HG02588 (cell line): ENCODE results near the gene SAMD4A.

Experiments
- ATAC-seq: cut with Tn5 transposase; IDR thresholded peaks from one replicate; pipeline ENCODE4 v1.9.1; 2021; ENCODE audit warnings: mild to moderate bottlenecking, moderate library complexity; ENCODE audit not compliant: unreplicated experiment

Gene SAMD4A

DNA sequence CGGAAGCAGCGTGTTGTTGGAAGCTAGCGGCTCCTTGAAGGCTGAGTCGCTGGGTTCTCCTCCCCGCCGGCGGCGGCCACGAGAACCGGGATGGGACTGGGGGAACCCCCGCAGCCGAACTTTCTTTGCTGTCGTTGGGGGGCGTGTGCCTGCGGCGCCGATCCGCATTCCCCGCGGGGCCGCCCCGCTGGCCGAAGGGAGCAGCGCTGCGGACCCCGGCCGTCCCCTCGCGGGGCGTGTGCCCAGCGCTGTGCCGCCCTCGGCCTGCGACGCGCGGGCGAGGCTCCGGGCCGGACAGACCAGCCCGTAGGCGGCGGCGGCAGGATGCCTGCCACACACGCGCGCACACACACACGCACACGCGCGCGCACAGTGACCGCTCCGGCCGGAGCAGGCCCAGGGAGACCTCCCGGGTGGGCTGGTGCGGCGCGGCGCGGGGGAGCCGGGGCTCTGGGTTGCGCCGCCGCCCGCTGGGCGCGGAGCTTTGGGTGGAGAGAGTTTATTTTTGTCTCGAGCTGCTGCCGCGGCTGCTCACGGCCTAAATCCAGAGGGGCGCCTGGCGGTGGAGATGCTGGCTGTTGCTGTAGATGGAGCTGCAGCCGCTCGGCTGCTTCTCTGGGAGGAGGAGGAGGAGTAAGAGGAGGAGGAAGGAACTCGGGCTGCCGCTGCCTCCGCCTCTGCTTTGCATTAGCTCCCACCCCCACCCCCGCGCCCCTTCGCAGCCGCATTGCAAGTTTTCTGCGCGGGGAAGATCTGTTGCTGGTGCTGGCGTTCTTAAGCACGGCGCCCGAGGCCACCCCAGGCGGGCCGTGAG, at the start of gene SAMD4A:
Gene SAMD4A, plus strand, starts transcription at position 719 of the 814 bp plus-strand sequence. CDS start 789 bp downstream, outside the sequence.
- peak; percentile 27 for ATAC-seq

DNA sequence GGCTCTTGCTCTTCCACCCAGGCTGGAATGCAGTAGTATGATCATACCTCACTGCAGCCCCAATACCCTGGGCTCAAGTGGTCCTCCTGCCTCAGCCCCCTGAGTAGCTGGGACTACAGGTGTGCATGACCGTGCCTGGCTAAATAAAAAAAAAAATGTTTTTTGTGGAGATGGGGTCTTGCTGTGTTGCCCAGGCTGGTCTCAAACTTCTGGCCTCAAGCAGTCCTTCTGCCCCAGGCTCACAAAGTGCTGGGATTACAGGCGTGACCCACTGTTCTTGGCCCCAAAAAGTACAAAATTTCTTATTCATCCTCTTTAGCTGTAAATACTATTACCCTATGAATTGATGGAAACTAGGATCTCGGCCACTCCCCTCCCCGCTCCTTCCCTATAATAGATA, 42.5 kb upstream of the SAMD4A start:
- no peak for ATAC-seq

GRCh38 chr14:54528973-54529372, 38.0 kb upstream of the SAMD4A start:
- no peak for ATAC-seq

- ATAC-seq = no peak
These were observed 37.1 kb upstream of the SAMD4A start for GRCh38 chr14:54529811-54530210.

DNA sequence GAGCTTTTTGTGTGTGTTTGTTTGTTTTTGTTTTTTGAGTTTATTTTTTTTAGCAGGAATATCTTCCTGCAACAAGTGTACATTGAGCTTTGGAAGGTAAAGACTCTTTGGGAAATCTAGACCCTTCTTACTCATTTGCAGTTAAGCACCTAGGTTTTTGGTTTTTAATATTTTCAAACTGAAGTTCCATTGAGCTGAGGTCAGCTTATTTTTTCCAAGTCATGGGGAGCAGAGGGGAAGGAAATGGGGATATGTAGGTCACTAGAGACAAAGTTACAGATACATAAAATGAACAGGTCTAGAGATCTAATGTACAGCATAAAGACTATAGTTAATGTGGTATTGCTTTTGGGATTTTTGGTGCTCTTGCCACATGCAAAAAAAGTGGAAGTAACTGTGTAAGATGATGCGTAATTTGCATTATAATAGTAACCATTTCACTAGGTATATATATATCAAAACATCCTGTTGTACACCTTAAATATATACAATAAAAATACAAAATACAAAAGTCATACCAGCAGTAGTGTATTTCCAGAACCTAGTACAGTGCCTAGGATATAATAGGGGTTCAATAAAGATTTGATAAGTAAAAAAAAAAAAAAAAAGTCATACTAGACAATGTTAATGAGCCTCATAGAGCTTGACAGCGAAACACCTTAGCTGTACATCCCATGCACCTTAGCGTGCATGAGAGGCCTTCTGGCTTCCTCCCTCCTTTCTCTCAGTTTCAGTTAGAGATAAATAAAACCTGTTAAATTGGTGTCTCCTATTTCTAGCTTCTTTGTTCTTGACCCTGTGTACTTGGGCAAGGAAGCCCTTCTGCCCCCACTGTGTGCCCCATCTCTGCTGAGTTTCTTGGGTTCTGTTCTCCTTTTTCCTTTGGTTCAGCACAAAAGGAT, 34.6 kb upstream of the SAMD4A start:
- peak; percentile 87 for ATAC-seq

- ATAC-seq = no peak
These were observed 33.8 kb upstream of the SAMD4A start for GRCh38 chr14:54533100-54533499.

DNA sequence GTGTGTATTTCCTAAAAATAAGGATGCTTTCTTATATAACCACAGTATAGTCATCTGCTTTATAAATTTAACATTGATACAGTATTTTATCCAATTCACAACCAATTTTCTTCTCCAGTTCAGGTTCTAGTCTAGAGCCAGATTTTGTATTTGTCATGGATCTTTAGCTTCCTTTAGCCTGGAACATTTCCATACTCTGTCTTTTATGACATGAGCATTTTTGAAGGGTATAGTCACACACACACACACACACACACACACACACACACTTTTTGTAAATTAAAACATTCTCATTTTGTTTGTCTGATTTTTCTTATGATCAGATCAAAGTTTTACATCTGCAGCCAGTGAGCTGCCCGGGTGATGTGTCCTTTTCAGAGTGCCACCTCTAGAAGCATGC, 31.8 kb upstream of the SAMD4A start:
- ATAC-seq = no peak

- ATAC-seq = no peak
These were observed 31.3 kb upstream of the SAMD4A start for GRCh38 chr14:54535646-54536045.

DNA sequence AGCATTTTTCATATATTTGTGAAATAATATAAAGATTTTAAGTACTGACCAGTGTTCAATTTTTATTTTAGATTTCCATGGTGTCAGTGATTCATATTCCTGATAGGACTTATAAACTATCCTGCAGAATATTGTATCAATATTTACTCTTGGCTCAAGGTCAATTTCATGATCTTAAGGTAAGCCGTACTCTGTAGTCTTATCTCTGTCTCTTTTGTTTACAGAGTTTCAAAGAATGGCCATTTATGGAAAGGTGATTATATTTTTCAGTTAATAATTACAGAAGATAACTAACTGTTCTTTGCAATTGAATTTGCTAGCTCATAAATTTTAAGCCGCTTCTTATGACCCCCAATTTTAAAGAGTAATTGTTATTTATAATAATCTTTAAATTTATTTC, 29.3 kb upstream of the SAMD4A start:
- no peak for ATAC-seq

DNA sequence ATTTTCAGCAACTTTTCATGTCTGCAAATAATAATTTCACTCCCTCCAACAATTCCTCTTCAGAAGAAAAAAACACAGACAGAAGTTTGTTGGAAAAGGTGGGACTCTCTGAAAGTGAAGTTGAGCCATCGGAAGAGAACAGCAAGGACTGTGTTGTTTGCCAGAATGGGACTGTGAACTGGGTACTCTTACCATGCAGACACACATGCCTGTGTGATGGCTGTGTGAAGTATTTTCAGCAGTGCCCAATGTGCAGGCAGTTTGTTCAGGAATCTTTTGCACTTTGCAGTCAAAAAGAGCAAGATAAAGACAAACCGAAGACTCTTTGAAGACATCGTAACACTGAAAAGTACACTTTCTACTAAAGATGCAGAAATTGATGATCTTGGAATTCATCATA, 28.9 kb upstream of the SAMD4A start:
- ATAC-seq = no peak

DNA sequence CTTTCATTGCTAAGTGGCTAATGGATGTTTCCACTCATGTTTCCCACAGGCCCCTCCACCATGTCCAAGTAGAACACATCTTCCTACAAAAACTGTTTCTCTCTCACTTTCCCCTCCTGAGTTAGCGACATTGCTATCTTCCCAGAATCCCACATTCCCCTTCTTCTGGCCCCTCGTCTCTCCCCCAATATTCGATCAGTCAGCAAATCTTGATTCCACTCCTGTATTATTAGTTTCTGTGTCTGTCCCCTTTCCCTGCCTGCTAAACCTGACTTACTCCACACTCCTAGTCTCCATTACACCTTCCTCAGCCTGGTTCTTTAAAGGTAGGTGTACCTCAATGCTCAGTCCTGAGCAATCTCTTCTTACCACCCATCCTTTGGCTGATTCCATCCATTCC, 19.3 kb upstream of the SAMD4A start:
- ATAC-seq = no peak

- no peak for ATAC-seq
These were observed 18.4 kb upstream of the SAMD4A start for GRCh38 chr14:54548491-54548890.

DNA sequence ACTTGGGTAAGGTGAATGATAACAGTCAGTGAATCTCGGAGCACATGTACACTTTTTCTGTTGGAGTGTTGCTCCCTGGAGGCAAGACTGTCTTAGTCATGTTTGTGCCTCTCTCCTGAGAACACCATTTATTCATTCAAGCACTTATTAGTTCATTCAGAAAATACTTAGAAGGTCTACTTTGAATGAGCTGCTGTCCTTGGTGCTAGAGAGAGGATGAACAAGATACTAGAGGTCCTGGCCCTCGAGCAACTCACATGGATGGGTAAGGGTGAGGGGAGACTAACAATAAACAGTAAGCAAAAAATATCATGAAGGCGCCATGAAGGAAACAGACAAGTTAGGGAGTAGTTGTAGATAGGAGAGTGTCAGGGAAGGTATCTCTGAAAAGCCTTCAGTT, 17.1 kb upstream of the SAMD4A start:
- ATAC-seq = no peak

DNA sequence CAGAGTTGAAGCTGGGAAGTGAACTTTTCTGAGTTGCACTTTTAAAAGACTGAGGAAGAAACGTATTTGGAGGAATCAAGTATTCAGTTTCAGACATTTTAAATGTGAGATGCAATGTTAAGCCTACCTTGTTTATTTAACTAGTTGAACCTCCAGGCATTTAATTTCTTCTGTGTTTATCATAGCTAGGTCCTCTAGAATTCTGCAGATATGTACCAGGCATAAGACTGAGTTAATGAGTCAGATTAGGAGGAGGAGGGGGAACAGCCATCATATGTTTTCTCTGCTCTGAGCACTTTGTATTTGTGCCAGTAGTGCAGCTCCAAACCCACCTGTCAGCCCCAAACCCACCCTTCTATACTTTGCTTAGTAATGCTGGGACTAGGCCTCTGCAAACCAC, 16.4 kb upstream of the SAMD4A start:
- ATAC-seq = no peak

- no peak for ATAC-seq
These were observed 12.5 kb upstream of the SAMD4A start for GRCh38 chr14:54554401-54554800.

DNA sequence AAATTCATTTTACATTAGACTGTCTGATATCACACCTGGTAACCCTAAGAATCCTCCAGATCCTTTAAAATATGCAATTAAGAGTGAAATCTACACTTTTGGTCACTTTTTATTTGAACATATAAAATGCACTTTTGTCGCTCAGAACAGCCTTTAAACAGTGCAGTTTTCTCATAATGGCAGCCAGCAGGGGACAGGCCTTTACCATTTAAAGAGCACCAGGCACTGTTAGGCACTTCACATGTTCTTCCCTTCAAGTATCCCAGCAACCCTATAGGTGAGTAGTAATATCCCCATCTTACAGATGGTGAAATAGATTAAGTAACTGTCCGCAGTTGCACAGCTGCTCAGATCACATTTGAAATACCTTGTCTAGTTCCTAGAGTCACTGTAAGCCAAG, 11.3 kb upstream of the SAMD4A start:
- no peak for ATAC-seq

DNA sequence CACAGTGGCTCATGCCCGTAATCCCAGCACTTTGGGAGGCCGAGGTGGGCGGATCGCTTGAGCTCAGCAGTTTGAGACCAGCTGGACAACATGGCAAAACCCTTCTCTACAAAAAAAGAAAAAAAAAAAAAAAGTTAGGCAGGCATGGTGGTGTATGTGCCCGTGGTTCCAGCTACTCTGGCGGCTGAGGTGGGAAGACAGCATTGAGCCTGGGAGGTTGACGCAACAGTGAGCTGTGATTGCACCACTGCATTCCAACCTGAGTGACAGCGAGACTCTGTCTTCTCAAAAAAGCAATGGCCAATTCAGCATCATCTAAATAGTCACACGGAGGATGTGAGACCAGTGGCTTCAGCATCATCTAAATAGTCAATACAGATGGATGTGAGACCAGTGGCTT, 10.4 kb upstream of the SAMD4A start:
- no peak for ATAC-seq

GRCh38 chr14:54562334-54562733, 4.6 kb upstream of the SAMD4A start:
- no peak for ATAC-seq

DNA sequence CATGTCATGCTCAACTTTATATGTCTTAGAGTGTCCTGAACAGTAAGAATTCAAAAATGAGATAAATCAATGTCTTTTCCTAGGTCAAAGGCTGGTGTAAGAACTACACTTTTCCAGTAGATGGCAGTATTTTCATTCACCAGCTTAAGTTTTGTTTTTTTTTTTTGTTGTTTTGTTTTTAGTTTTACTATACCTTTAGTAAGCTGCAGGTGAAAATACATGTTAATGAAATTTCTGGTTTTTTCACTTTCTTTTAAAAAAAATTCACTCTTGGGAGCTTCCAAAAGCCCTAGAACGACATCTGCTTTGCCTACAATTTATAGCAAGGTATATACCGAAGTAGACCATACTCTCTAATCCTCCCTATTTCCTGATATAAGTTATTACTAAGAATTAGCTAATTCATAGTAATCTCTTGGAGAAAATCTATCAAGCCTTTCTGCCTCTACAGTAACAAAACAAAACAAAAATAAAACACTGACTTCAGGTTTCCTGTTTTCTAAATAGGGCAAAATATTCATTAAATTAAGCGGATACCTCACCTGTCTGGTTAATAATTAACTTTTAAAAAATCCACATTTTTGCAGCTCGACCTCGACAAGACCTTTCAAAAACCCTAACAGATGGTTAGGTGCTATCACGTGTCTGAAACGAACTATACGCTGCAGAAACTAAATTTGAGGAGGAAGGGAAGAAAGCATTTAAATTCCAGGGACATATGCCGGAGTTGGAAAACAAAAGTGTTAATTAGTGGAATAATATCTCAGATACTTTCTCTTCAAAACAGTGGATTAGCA, 2.7 kb upstream of the SAMD4A start:
- ATAC-seq = no peak

DNA sequence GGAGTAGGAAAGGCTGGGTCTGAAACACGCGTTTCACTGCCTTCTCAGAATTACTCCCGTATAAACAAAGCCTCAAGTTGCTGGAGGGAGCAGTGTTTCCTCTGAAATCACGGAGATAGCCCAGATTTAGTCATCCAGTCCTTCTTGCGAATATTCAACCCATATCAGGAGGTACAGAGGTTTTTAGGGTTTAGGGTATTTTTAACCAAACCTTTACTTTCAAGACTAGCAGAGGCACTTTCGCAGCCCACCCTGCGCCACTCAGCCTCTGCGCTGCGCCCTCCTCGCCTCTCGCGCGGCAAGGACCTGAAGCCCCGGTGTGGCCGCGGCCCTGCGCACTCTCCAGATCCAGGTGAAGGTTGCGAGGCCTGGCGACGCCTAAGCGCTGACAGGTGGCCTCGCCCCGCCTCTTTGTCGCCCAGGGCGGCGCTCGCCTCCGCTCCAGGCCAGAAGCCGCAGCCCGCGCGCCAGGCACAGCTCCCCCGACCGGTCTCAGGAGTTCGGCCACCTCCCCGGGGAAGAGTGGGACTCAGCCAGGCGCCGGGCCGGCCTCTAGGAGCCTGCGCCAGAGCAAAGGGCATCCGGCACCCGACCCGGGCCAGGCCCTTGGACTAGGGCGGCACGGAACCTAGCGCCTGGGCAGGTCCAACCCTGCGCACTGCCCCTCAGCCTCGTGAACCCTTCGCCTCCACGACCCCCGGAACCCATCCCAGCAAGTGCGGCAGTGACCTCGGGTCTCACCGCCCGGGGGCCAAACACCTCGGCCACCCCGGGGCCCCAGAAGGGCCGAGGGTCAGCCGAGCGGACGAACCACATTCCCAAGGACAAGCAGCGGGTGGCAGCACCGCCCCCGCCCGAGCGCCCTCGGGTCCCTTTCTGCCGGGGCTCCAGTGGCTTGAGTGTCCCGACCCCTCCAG, 1.8 kb upstream of the SAMD4A start:
- peak; percentile 34 for ATAC-seq
